AG08395 (cell line): ENCODE results near the gene SDK1.
"Not testable (repeated sequence)": the region's sequence is repeated elsewhere in the genome, so short reads cannot be mapped to it uniquely, and the experiment has no call there.

Source experiments
- DNase-seq: peaks from one replicate; pipeline ENCODE4 v3.0.0; 2012; ENCODE audit warnings: mixed read lengths, low spot score

SDK1 gene

GRCh38 chr7:3655635-3656034 lies 354.6 kb downstream of the SDK1 start:
- no peak for DNase-seq

GRCh38 chr7:3657206-3657605 lies 356.2 kb downstream of the SDK1 start:
- DNase-seq: no peak

GRCh38 chr7:3668743-3669142 lies 367.7 kb downstream of the SDK1 start:
- no peak for DNase-seq

- no peak for DNase-seq
Measured at GRCh38 chr7:3670898-3671297, 369.8 kb downstream of the SDK1 start.

GRCh38 chr7:3673524-3673923 lies 372.5 kb downstream of the SDK1 start:
- DNase-seq: no peak

- DNase-seq: no peak
Measured at GRCh38 chr7:3678314-3678810, 377.3 kb downstream of the SDK1 start.

GRCh38 chr7:3682028-3682710 lies 381.1 kb downstream of the SDK1 start:
- DNase-seq: no peak

GRCh38 chr7:3683546-3684539 lies 382.8 kb downstream of the SDK1 start:
- no peak for DNase-seq

GRCh38 chr7:3688071-3688470 lies 387.0 kb downstream of the SDK1 start:
- no peak for DNase-seq

- no peak for DNase-seq
Measured at GRCh38 chr7:3688842-3689241, 387.8 kb downstream of the SDK1 start.

GRCh38 chr7:3691478-3692158 lies 390.6 kb downstream of the SDK1 start:
- DNase-seq: no peak

GRCh38 chr7:3695602-3696001 lies 394.6 kb downstream of the SDK1 start:
- no peak for DNase-seq

GRCh38 chr7:3696113-3696512 lies 395.1 kb downstream of the SDK1 start:
- DNase-seq: no peak

- DNase-seq: no peak
Measured at GRCh38 chr7:3697472-3697871, 396.4 kb downstream of the SDK1 start.

GRCh38 chr7:3705258-3705657 lies 404.2 kb downstream of the SDK1 start:
- no peak for DNase-seq

- DNase-seq: not testable (repeated sequence)
Measured at GRCh38 chr7:3706091-3706490, 405.0 kb downstream of the SDK1 start.

- no peak for DNase-seq
Measured at GRCh38 chr7:3710122-3710521, 409.1 kb downstream of the SDK1 start.

GRCh38 chr7:3710531-3710930 lies 409.5 kb downstream of the SDK1 start:
- DNase-seq: no peak

- no peak for DNase-seq
Measured at GRCh38 chr7:3712841-3713240, 411.8 kb downstream of the SDK1 start.

- no peak for DNase-seq
Measured at GRCh38 chr7:3721422-3721821, 420.4 kb downstream of the SDK1 start.

- no peak for DNase-seq
Measured at GRCh38 chr7:3722396-3722922, 421.4 kb downstream of the SDK1 start.
